Naive thymus-derived CD8-positive, alpha-beta T cell (primary cell): ENCODE results near the gene TXNL4A. TPM values are rescaled to one million over a fixed set of nuclear protein-coding genes. Genes with fewer than 3 reads are reported as not detected.
A peak's percentile ranks its signal among the peaks of the same experiment; 100 is the strongest.

Experiments used
- ATAC-seq, 2 donors: fragments of 150-1000 bp; cut with Tn5 transposase in 1 of 2; sonication (Bioruptor Pico), chemical (Tn5 transposase) in 1 of 2; 1 replicate in 1 of 2; 2 replicates in 1 of 2; pipeline ENCODE4 v1.10.0; 2021; ENCODE audit warnings: mild to moderate bottlenecking in 2 of 2, moderate library complexity in 2 of 2
- POLR2A ChIA-PET: fragments of 350-600 bp; sonication (Branson Sonifier 250); formaldehyde crosslinking; loops from one replicate; lab custom pipeline; 2021; ENCODE audit warnings: antibody characterized with exemption; lab: Charles Lee
- DNase-seq, 10 donors: peaks; one replicate each; pipeline versions ENCODE4 v3.0.0 to v3.0.0-alpha.2; 2020 to 2022
- H3K27ac Mint-ChIP-seq, 10 donors: one replicate each; pipeline ENCODE4 v1.8.0; 2020 to 2022; ENCODE audit warnings: mild to moderate bottlenecking in 10 of 10, mixed read lengths in 10 of 10, moderate library complexity in 4 of 10, inconsistent platforms in 1 of 10
- H3K27me3 Mint-ChIP-seq, 5 donors: one replicate each; pipeline ENCODE4 v1.8.0; 2021 to 2022; ENCODE audit warnings: mixed read lengths in 5 of 5
- H3K36me3 Mint-ChIP-seq, 3 donors: one replicate each; pipeline ENCODE4 v1.8.0; 2020 to 2022; ENCODE audit warnings: mixed read lengths in 3 of 3, mild to moderate bottlenecking in 2 of 3, inconsistent platforms in 1 of 3
- H3K4me1 Mint-ChIP-seq, 4 donors: one replicate each; pipeline ENCODE4 v1.8.0; 2021 to 2022; ENCODE audit warnings: mixed read lengths in 4 of 4
- H3K4me3 Mint-ChIP-seq, 10 donors: one replicate each; pipeline ENCODE4 v1.8.0; 2020 to 2022; ENCODE audit warnings: mild to moderate bottlenecking in 10 of 10, mixed read lengths in 10 of 10, moderate library complexity in 6 of 10, inconsistent platforms in 1 of 10
- H3K9me3 Mint-ChIP-seq, 9 donors: one replicate each; pipeline ENCODE4 v1.8.0; 2020 to 2022; ENCODE audit warnings: mixed read lengths in 9 of 9, mild to moderate bottlenecking in 3 of 9, inconsistent platforms in 1 of 9, moderate library complexity in 1 of 9
- polyA plus RNA-seq, 3 donors: library from polyadenylated mRNA; unstranded; fragments of 300-500 nt; fragmentation: Illumina TruSeq; gene quantifications; one replicate each; pipeline ENCODE4 v1.2.3, GENCODE V29; 2021
- total RNA-seq, 8 experiments: library from RNA in 2 of 8; stranded (reverse) in 2 of 8; gene quantifications; one replicate each; pipeline ENCODE4 v1.2.3 and lab custom pipeline; 2021 to 2026

The TXNL4A gene
- total and polyA plus RNA-seq, 5 experiments from 2014 or later: 71.9 to 225 (median 213) TPM

DNA sequence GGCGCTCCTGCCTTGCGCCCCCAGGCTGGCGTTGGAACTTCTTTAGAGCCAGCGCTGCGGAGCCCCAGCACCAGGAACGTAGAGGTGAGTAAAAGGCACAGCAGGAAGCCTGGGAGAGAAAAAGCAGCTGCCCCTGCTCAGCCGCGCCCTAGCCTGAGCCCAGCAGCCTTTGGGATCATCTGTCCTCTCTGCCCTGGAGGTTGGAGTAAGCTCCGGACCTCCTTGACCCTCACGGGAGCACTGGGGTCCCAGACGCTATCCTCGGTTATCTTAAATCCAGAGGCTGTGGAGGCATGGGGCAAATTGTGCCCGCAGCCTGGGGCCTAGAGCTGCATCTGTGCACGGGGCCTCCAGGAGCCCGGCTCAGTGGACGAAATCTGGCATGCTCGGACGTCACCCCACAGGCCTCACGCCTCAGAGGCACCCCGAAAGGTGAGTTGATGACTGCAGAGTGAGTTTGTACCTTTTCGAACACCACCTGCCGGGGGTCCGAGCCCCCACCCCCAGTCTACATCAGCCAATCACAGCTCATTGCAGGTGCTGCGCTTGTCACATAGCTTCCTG lies 35.3 kb downstream of the TXNL4A start:
- POLR2A ChIA-PET: interaction anchor here (2.0 to 4.3 kb wide), 2 partner anchors 40 to 81 kb away, joined by 12 to 30 read pairs; partner anchors contain the start of gene RBFA
- H3K4me3 Mint-ChIP-seq: peak overlapping the region in 8 of 10 donors; percentile 18 to 83 (median 52)
- H3K27ac Mint-ChIP-seq: peak overlapping the region in 4 of 10 donors; percentile 14 to 43 (median 34)
- peaks cover 0 to 11% (median 0%) of the 10 kb centered on the region in 3 donors for H3K36me3 Mint-ChIP-seq
- no peak for DNase-seq
- no peak for ATAC-seq
- H3K9me3 Mint-ChIP-seq: no peaks in the 10 kb centered on the region
- peaks cover 11 to 27% (median 24%) of the 10 kb centered on the region in 4 donors for H3K4me1 Mint-ChIP-seq
- no peaks in the 10 kb centered on the region for H3K27me3 Mint-ChIP-seq

GRCh38 chr18:79952456-79952995 lies 35.8 kb downstream of the TXNL4A start:
- H3K27ac Mint-ChIP-seq: peak overlapping the region in 2 of 10 donors; percentile 7 to 14
- H3K4me3 Mint-ChIP-seq: peak overlapping the region in 5 of 10 donors; percentile 45 to 83 (median 46)
- peaks cover 0 to 11% (median 0%) of the 10 kb centered on the region in 3 donors for H3K36me3 Mint-ChIP-seq
- H3K27me3 Mint-ChIP-seq: no peaks in the 10 kb centered on the region
- DNase-seq: no peak
- no peaks in the 10 kb centered on the region for H3K9me3 Mint-ChIP-seq
- POLR2A ChIA-PET: interaction anchor here (1.2 to 4.3 kb wide), 6 partner anchors 9 to 274 kb away, joined by 3 to 30 read pairs (median 14); partner anchors contain the start of genes HSBP1L1, RBFA and TXNL4A
- peaks cover 11 to 33% (median 25%) of the 10 kb centered on the region in 4 donors for H3K4me1 Mint-ChIP-seq
- ATAC-seq: no peak

DNA sequence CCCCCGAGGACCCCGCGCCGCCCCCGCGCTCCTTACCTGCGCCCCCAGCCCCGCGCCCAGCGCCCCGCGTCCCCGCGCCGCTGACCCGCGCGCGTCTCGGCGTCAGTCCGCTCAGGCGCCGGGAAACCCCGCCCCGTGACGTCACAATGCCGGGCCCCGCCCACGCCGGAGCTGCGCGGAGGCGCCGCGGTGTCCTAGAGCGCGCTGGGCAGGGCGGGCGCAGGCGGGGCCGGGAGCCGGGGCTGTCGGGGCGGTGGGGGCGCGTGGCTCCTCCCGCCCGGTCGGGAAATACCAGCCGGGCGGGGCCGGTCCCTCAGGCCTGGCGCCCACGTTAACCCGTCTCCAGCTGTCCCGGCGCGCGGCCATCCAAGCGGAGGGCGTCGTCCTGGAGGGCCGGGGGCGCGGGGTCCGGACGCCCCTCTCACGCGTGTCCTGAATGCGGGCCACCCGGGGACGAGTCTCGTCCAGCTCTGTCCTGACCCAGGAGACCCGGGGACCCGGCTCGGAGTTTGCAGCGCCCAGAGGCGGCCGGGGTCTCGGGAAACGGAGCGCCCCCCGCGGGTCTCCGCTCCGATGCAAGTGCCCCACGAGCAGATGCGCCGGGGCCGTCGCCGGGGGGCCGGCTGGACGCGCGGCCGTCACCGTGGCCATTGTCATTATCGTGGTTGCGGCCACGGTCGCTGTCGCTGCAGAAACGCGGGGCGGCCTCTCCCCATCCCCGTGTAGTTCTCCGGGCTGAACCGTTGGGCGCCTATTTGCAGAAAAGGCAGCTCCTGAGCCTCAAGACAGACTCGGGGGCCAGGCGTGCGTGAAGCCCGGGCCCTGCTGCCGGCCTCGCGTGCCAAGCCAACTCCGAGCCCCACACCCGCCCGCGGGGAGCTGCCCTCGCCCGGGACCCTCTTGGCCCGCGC lies 36.6 kb downstream of the TXNL4A start, which contains the start of gene SLC66A2:
Gene SLC66A2 (minus strand): TSS at position 109 of the 911 bp plus-strand sequence. CDS start 727 bp downstream, outside the sequence.
- peaks cover 0 to 11% (median 2%) of the 10 kb centered on the region in 3 donors for H3K36me3 Mint-ChIP-seq
- no peaks in the 10 kb centered on the region for H3K9me3 Mint-ChIP-seq
- POLR2A ChIA-PET: interaction anchor here (0.6 to 4.3 kb wide), 9 partner anchors 8 to 299 kb away, joined by 3 to 30 read pairs (median 9); partner anchors contain the start of genes HSBP1L1, RBFA and TXNL4A
- ATAC-seq (peak; percentile 86 to 91), DNase-seq (peak; percentile 85 to 98 (median 91))
- H3K27me3 Mint-ChIP-seq: no peaks in the 10 kb centered on the region
- peaks cover 11 to 38% (median 25%) of the 10 kb centered on the region in 4 donors for H3K4me1 Mint-ChIP-seq
- peak within 1 kb of the TSS; percentile 77 to 93 (median 86) for H3K4me3 Mint-ChIP-seq
- peak within 1 kb of the TSS; percentile 68 to 93 (median 83) for H3K27ac Mint-ChIP-seq

- peak in 2 of 10 donors; percentile 34 to 36 for DNase-seq
- peak overlapping the region; percentile 77 to 93 (median 86) for H3K4me3 Mint-ChIP-seq
- H3K9me3 Mint-ChIP-seq: no peaks in the 10 kb centered on the region
- H3K27ac Mint-ChIP-seq: peak overlapping the region; percentile 68 to 93 (median 83)
- ATAC-seq: peak; percentile 29 to 43
- POLR2A ChIA-PET: interaction anchor here (0.9 to 4.3 kb wide), 7 partner anchors 9 to 83 kb away, joined by 3 to 30 read pairs (median 9); partner anchors contain the start of genes HSBP1L1 and TXNL4A
- H3K27me3 Mint-ChIP-seq: no peaks in the 10 kb centered on the region
- H3K4me1 Mint-ChIP-seq: peaks cover 14 to 44% (median 32%) of the 10 kb centered on the region in 4 donors
- peaks cover 0 to 19% (median 2%) of the 10 kb centered on the region in 3 donors for H3K36me3 Mint-ChIP-seq
Observed at GRCh38 chr18:79950515-79951341, 37.6 kb downstream of the TXNL4A start.

GRCh38 chr18:79949697-79950487 lies 38.5 kb downstream of the TXNL4A start:
- H3K27me3 Mint-ChIP-seq: no peaks in the 10 kb centered on the region
- H3K4me3 Mint-ChIP-seq: peak overlapping the region; percentile 77 to 93 (median 86)
- peaks cover 0 to 21% (median 2%) of the 10 kb centered on the region in 3 donors for H3K36me3 Mint-ChIP-seq
- ATAC-seq (no peak), DNase-seq (no peak)
- POLR2A ChIA-PET: interaction anchor here (0.9 to 4.3 kb wide), 4 partner anchors 12 to 83 kb away, joined by 3 to 30 read pairs (median 10); partner anchors contain the start of gene HSBP1L1
- peak overlapping the region; percentile 68 to 93 (median 83) for H3K27ac Mint-ChIP-seq
- no peaks in the 10 kb centered on the region for H3K9me3 Mint-ChIP-seq
- peaks cover 16 to 52% (median 40%) of the 10 kb centered on the region in 4 donors for H3K4me1 Mint-ChIP-seq

DNA sequence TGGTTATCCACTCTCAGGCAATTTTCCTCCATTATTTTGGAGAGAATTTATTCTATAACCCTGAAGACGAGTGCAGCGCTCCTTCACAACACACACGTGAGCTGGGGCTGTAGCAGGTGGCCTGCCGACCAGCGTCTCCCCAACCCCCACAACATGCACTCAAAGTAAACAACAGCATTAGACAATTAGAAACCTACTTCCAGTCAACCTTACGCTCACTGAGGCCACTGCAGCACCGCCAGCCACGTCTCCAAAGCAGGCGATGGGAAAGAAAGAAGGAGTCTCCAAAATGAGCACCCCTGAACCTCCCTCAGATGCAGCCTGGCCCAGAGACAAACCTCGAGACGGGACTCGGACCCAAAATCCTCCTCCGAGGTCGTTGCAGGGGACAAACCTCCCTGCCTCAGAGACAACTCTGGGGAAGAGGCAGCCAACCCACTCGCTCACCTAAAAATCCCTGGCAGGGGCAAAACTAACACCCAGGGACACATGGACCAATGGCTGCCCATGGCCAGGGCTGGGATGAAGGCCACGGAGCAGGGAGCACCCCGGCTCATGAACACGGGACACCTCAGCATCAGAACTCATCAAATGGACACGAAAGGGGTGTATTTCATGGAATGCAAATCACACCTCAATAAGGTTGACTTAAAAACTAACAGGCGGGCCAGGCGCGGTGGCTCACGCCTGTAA lies 39.5 kb downstream of the TXNL4A start:
- Mint-ChIP-seq H3K4me3 (peak overlapping the region in 9 of 10 donors; percentile 18 to 93 (median 84)), H3K27ac (peak overlapping the region in 5 of 10 donors; percentile 15 to 91 (median 41)), H3K27me3 (no peaks in the 10 kb centered on the region), H3K4me1 (peaks cover 25 to 62% (median 50%) of the 10 kb centered on the region in 4 donors), H3K36me3 (peaks cover 0 to 21% (median 2%) of the 10 kb centered on the region in 3 donors), H3K9me3 (no peaks in the 10 kb centered on the region)
- no peak for DNase-seq
- POLR2A ChIA-PET: interaction anchor here (4.3 kb wide), 1 partner anchor 35 kb away, joined by 30 read pairs; no protein-coding TSS in a partner anchor
- no peak for ATAC-seq

DNA sequence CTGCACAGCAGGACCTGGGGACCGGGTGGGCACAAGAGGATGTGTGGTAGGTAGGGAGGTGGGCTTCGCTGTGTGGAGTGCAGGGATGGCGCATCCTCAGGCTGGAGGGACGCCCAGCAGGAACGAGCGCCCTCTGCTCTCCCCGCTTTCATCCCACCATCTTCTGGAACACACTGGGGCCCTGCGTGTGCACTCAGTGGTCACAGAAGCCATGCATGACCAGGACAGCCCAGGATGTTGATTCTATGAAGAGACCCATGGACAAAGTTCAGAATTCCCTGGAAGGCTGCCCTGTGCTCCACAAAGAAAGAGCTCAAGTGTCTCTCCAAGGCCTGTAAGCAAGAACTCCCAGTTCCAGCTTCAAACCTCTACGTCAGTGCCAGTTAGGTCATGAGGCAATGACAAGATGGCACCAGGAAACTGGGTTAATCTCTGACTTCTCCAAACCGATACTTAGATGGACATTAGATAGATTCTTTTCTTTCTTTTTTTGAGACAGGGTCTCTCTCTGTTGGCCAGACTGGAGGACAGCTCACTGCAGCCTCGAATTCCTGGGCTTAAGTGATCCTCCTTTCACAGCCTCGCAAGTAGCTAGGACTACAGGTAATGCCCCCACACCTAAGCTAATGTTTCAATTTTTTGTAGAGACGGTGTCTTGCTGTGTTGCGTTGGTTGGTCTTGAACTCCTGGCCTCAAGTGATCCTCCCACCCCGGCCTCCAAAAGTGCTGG lies 40.3 kb downstream of the TXNL4A start:
- H3K27ac Mint-ChIP-seq: peak overlapping the region in 3 of 10 donors; percentile 41 to 74 (median 52)
- ATAC-seq (no peak), DNase-seq (no peak)
- POLR2A ChIA-PET: no interaction called here
- no peaks in the 10 kb centered on the region for H3K27me3 Mint-ChIP-seq
- no peaks in the 10 kb centered on the region for H3K9me3 Mint-ChIP-seq
- H3K4me3 Mint-ChIP-seq: peak overlapping the region in 5 of 10 donors; percentile 4 to 78 (median 28)
- peaks cover 0 to 22% (median 2%) of the 10 kb centered on the region in 3 donors for H3K36me3 Mint-ChIP-seq
- H3K4me1 Mint-ChIP-seq: peaks cover 25 to 64% (median 51%) of the 10 kb centered on the region in 4 donors

- ATAC-seq (no peak), DNase-seq (no peak)
- peak overlapping the region in 5 of 10 donors; percentile 29 to 53 (median 35) for H3K27ac Mint-ChIP-seq
- H3K9me3 Mint-ChIP-seq: no peaks in the 10 kb centered on the region
- peaks cover 25 to 68% (median 54%) of the 10 kb centered on the region in 4 donors for H3K4me1 Mint-ChIP-seq
- peaks cover 0 to 30% (median 6%) of the 10 kb centered on the region in 3 donors for H3K36me3 Mint-ChIP-seq
- peak overlapping the region in 1 of 10 donors; percentile 34 for H3K4me3 Mint-ChIP-seq
- POLR2A ChIA-PET: interaction anchor here (1.0 kb wide), 1 partner anchor 35 kb away, joined by 4 read pairs; no protein-coding TSS in a partner anchor
- no peaks in the 10 kb centered on the region for H3K27me3 Mint-ChIP-seq
Observed at GRCh38 chr18:79947054-79947755, 41.2 kb downstream of the TXNL4A start.
